ENCODE measurements around the gene GNG12. TPM values are rescaled to one million over a fixed set of nuclear protein-coding genes. Genes with fewer than 3 reads are reported as not detected.

GNG12 gene
- total RNA-seq, 1 experiment from 2014 or later = 66.1 TPM

- no peaks in the 10 kb centered on the region for H3K9me3 ChIP-seq (ENCODE audit: low read length)
- H3K27ac ChIP-seq (ENCODE audit: low read length) = no peak overlapping the region
- H4K20me1 ChIP-seq (ENCODE audit: low read length) = no peaks in the 10 kb centered on the region
- no peak overlapping the region for H3K4me2 ChIP-seq (ENCODE audit: low read length)
- no peaks in the 10 kb centered on the region for H3K36me3 ChIP-seq (ENCODE audit: low read depth, low read length)
- no peaks in the 10 kb centered on the region for H3K79me2 ChIP-seq (ENCODE audit: low read length)
- no peak for ATAC-seq
- no peak for DNase-seq
- H3K4me3 ChIP-seq (ENCODE audit: low read length) = no peak overlapping the region
- POLR2A ChIA-PET (ENCODE audit: unreplicated experiment) = no interaction called here
- H3K4me1 ChIP-seq (ENCODE audit: insufficient read depth, low read length) = no peaks in the 10 kb centered on the region
- CTCF ChIA-PET = no interaction called here
- intact Hi-C loops (cut with micrococcal nuclease) = no loop called here
- no peaks in the 10 kb centered on the region for H3K27me3 ChIP-seq (ENCODE audit: low read length)
- H3K9me2 ChIP-seq (replicated peaks; ENCODE audit: low read length) = no peaks in the 10 kb centered on the region
- H2AFZ ChIP-seq (ENCODE audit: low read length) = no peak overlapping the region
- no TSS peak for BruUV-seq (replicated peaks)
- H3F3A ChIP-seq (ENCODE audit: low read length, unreplicated experiment) = no peaks in the 10 kb centered on the region
- no peak overlapping the region for H3K9ac ChIP-seq (ENCODE audit: low read length)
- TF ChIP-seq EZH2 (IDR thresholded peaks at IDR 0.05; ENCODE audit: low read length, unreplicated experiment) = no peak
- TF ChIP-seq EZH2phosphoT487 (IDR thresholded peaks at IDR 0.05; ENCODE audit: borderline replicate concordance, low read length) = no peak
- TF ChIP-seq CTCF (conservative IDR thresholded peaks at IDR 0.05; ENCODE audit: low read depth, low read length) = no peak
Observed at GRCh38 chr1:67869233-67869632, 36.0 kb upstream of the GNG12 start.

- Histone ChIP-seq H3K4me2 (ENCODE audit: low read length) (no peak overlapping the region), H4K20me1 (ENCODE audit: low read length) (no peaks in the 10 kb centered on the region), H3K4me3 (ENCODE audit: low read length) (no peak overlapping the region), H3K79me2 (ENCODE audit: low read length) (no peaks in the 10 kb centered on the region), H3K4me1 (ENCODE audit: insufficient read depth, low read length) (no peaks in the 10 kb centered on the region), H3F3A (ENCODE audit: low read length, unreplicated experiment) (no peaks in the 10 kb centered on the region), H3K27me3 (ENCODE audit: low read length) (no peaks in the 10 kb centered on the region), H2AFZ (ENCODE audit: low read length) (no peak overlapping the region), H3K9ac (ENCODE audit: low read length) (no peak overlapping the region), H3K36me3 (ENCODE audit: low read depth, low read length) (no peaks in the 10 kb centered on the region), H3K27ac (ENCODE audit: low read length) (no peak overlapping the region), H3K9me2 (replicated peaks; ENCODE audit: low read length) (no peaks in the 10 kb centered on the region), H3K9me3 (ENCODE audit: low read length) (no peaks in the 10 kb centered on the region)
- POLR2A ChIA-PET (ENCODE audit: unreplicated experiment) = no interaction called here
- no peak for TF ChIP-seq EZH2 (IDR thresholded peaks at IDR 0.05; ENCODE audit: low read length, unreplicated experiment)
- TF ChIP-seq CTCF (conservative IDR thresholded peaks at IDR 0.05; ENCODE audit: low read depth, low read length) = no peak
- no peak for TF ChIP-seq EZH2phosphoT487 (IDR thresholded peaks at IDR 0.05; ENCODE audit: borderline replicate concordance, low read length)
- intact Hi-C loops (cut with micrococcal nuclease) = no loop called here
- CTCF ChIA-PET = no interaction called here
- ATAC-seq (no peak), DNase-seq (no peak)
- BruUV-seq (replicated peaks) = no TSS peak
Observed at GRCh38 chr1:67863637-67864036, 30.4 kb upstream of the GNG12 start.

GRCh38 chr1:67862685-67863084 lies 29.4 kb upstream of the GNG12 start:
- no peak overlapping the region for H2AFZ ChIP-seq (ENCODE audit: low read length)
- ChIA-PET CTCF (no interaction called here), POLR2A (ENCODE audit: unreplicated experiment) (no interaction called here)
- TF ChIP-seq CTCF (conservative IDR thresholded peaks at IDR 0.05; ENCODE audit: low read depth, low read length) = no peak
- TF ChIP-seq EZH2 (IDR thresholded peaks at IDR 0.05; ENCODE audit: low read length, unreplicated experiment) = no peak
- TF ChIP-seq EZH2phosphoT487 (IDR thresholded peaks at IDR 0.05; ENCODE audit: borderline replicate concordance, low read length) = no peak
- no peak for ATAC-seq
- no peaks in the 10 kb centered on the region for H3K27me3 ChIP-seq (ENCODE audit: low read length)
- no peaks in the 10 kb centered on the region for H3K79me2 ChIP-seq (ENCODE audit: low read length)
- no peaks in the 10 kb centered on the region for H3K4me1 ChIP-seq (ENCODE audit: insufficient read depth, low read length)
- no peaks in the 10 kb centered on the region for H3F3A ChIP-seq (ENCODE audit: low read length, unreplicated experiment)
- no peaks in the 10 kb centered on the region for H3K36me3 ChIP-seq (ENCODE audit: low read depth, low read length)
- no peaks in the 10 kb centered on the region for H4K20me1 ChIP-seq (ENCODE audit: low read length)
- BruUV-seq (replicated peaks) = no TSS peak
- no peak overlapping the region for H3K27ac ChIP-seq (ENCODE audit: low read length)
- no peaks in the 10 kb centered on the region for H3K9me2 ChIP-seq (replicated peaks; ENCODE audit: low read length)
- H3K9ac ChIP-seq (ENCODE audit: low read length) = no peak overlapping the region
- no peaks in the 10 kb centered on the region for H3K9me3 ChIP-seq (ENCODE audit: low read length)
- intact Hi-C loops (cut with micrococcal nuclease) = no loop called here
- no peak for DNase-seq
- no peak overlapping the region for H3K4me2 ChIP-seq (ENCODE audit: low read length)
- H3K4me3 ChIP-seq (ENCODE audit: low read length) = no peak overlapping the region
